Liver (tissue), 3 donors: Measurements from ENCODE around the gene SGPP2.

Source experiments
- ATF3 ChIP-seq: IDR thresholded peaks from 2 replicates; pipeline ENCODE4 v1.6.1; 2016; ENCODE audit warnings: antibody characterized with exemption
- EGR1 ChIP-seq, 2 donors: IDR thresholded peaks; 2 replicates each; pipeline ENCODE4 v1.6.1; 2016 to 2018; ENCODE audit warnings: antibody characterized with exemption in 2 of 2, low read depth in 2 of 2
- FOXA1 ChIP-seq: IDR thresholded peaks from 2 replicates; pipeline ENCODE4 v1.6.1; 2016; ENCODE audit warnings: antibody characterized with exemption
- GABPA ChIP-seq, 2 donors: IDR thresholded peaks in 1 of 2; conservative IDR thresholded peaks in 1 of 2; 2 replicates each; pipeline ENCODE4 v1.6.1; 2016; ENCODE audit warnings: antibody characterized with exemption in 2 of 2, mild to moderate bottlenecking in 1 of 2, moderate library complexity in 1 of 2
- JUND ChIP-seq, 2 donors: IDR thresholded peaks; 2 replicates each; pipeline ENCODE4 v1.6.1; 2016; ENCODE audit warnings: antibody characterized with exemption in 2 of 2
- RAD21 ChIP-seq, 2 donors: IDR thresholded peaks; 2 replicates each; pipeline ENCODE4 v1.6.1; 2016; ENCODE audit warnings: antibody characterized with exemption in 2 of 2, mild to moderate bottlenecking in 2 of 2
- REST ChIP-seq: IDR thresholded peaks from 2 replicates; pipeline ENCODE4 v1.6.1; 2016; ENCODE audit warnings: antibody characterized with exemption, mild to moderate bottlenecking
- SP1 ChIP-seq: IDR thresholded peaks from 2 replicates; pipeline ENCODE4 v1.6.1; 2018; ENCODE audit warnings: antibody characterized with exemption, mild to moderate bottlenecking
- TAF1 ChIP-seq: conservative IDR thresholded peaks from 2 replicates; pipeline ENCODE4 v1.6.1; 2016; ENCODE audit warnings: antibody characterized with exemption, mild to moderate bottlenecking
- YY1 ChIP-seq: IDR thresholded peaks from 2 replicates; pipeline ENCODE4 v1.6.1; 2016; ENCODE audit warnings: antibody characterized with exemption, mild to moderate bottlenecking
- ZBTB33 ChIP-seq: IDR thresholded peaks from 2 replicates; pipeline ENCODE4 v1.6.1; 2016; ENCODE audit warnings: antibody characterized with exemption
- TF ChIP-seq, protein P1 (sequence below): fragments of 150-350 bp; IDR thresholded peaks from 2 replicates; pipeline ENCODE4 v1.5.1; 2017; ENCODE audit warnings: improper control_type of control experiment, low read depth, low read length; ENCODE audit not compliant: missing input control
- TF ChIP-seq, protein P2 (sequence below): IDR thresholded peaks from 2 replicates; pipeline ENCODE4 v1.6.1; 2016; ENCODE audit warnings: antibody characterized with exemption
- donor health status: healthy.
- donor health status: healthy.

DNA sequence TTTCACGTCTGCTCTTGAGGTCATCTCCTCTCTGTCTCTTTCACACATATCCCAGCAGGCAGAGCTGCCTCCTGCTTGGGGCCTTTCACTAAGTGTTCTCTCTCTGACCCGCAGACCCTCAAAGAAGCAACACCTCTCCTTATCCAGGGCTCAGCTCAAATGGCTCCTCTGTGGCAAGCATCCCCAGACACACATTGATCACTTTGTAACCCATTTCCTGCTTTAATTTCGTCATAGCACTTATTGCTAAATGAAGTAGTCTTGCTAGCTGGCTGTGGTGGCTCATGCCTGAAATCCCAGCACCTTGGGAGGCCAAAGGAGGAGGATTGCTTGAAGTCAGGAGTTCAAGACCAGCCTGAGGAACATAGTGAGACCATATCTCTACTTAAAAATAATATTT lies 41.4 kb downstream of the SGPP2 start:
- TF ChIP-seq TAF1: no peak
- TF ChIP-seq, protein P1, sequence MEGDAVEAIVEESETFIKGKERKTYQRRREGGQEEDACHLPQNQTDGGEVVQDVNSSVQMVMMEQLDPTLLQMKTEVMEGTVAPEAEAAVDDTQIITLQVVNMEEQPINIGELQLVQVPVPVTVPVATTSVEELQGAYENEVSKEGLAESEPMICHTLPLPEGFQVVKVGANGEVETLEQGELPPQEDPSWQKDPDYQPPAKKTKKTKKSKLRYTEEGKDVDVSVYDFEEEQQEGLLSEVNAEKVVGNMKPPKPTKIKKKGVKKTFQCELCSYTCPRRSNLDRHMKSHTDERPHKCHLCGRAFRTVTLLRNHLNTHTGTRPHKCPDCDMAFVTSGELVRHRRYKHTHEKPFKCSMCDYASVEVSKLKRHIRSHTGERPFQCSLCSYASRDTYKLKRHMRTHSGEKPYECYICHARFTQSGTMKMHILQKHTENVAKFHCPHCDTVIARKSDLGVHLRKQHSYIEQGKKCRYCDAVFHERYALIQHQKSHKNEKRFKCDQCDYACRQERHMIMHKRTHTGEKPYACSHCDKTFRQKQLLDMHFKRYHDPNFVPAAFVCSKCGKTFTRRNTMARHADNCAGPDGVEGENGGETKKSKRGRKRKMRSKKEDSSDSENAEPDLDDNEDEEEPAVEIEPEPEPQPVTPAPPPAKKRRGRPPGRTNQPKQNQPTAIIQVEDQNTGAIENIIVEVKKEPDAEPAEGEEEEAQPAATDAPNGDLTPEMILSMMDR: no peak
- TF ChIP-seq, protein P2, sequence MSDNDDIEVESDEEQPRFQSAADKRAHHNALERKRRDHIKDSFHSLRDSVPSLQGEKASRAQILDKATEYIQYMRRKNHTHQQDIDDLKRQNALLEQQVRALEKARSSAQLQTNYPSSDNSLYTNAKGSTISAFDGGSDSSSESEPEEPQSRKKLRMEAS: no peak
- TF ChIP-seq EGR1 (IDR thresholded peaks at IDR 0.05; ENCODE audit: low read depth in 2 of 2): no peak
- TF ChIP-seq SP1: no peak
- TF ChIP-seq FOXA1: no peak
- no peak for TF ChIP-seq GABPA (IDR thresholded peaks at IDR 0.05 in 1 of 2, conservative IDR thresholded peaks at IDR 0.05 in 1 of 2)
- TF ChIP-seq ZBTB33: no peak
- TF ChIP-seq JUND (IDR thresholded peaks at IDR 0.05): no peak
- TF ChIP-seq RAD21 (IDR thresholded peaks at IDR 0.05): no peak
- TF ChIP-seq REST: no peak
- TF ChIP-seq YY1: no peak
- TF ChIP-seq ATF3: no peak
